Endometrium (tissue), 2 donors: ENCODE measurements around the gene DGCR8.
"Not testable (repeated sequence)": the region's sequence is repeated elsewhere in the genome, so short reads cannot be mapped to it uniquely, and the experiment has no call there.

ENCODE experiments used
- FAIRE-seq: peaks from 2 replicates; lab custom pipeline; 2012; peaks lifted over from hg19 to GRCh38; lab: Jason Lieb, UNC
- donor health status: control.
- donor health status: control.

Gene DGCR8

GRCh38 chr22:20066617-20067383, 13.2 kb upstream of the DGCR8 start:
- FAIRE-seq, result no peak

GRCh38 chr22:20067384-20067682, 12.7 kb upstream of the DGCR8 start:
- not testable (repeated sequence) for FAIRE-seq

- no peak for FAIRE-seq
These were observed 11.4 kb upstream of the DGCR8 start for GRCh38 chr22:20068640-20069039.

GRCh38 chr22:20069331-20070042, 10.6 kb upstream of the DGCR8 start:
- no peak for FAIRE-seq

- FAIRE-seq, result no peak
These were observed 8.5 kb upstream of the DGCR8 start for GRCh38 chr22:20071524-20071972.

- no peak for FAIRE-seq
These were observed 3.3 kb upstream of the DGCR8 start for GRCh38 chr22:20076627-20077172.

- no peak for FAIRE-seq
These were observed 369 bp downstream of the DGCR8 start for GRCh38 chr22:20080445-20080775.

- no peak for FAIRE-seq
These were observed 974 bp downstream of the DGCR8 start for GRCh38 chr22:20080776-20081654.

- no peak for FAIRE-seq
These were observed 3.3 kb downstream of the DGCR8 start for GRCh38 chr22:20083157-20083890.

- no peak for FAIRE-seq
These were observed 4.0 kb downstream of the DGCR8 start for GRCh38 chr22:20083891-20084546.

GRCh38 chr22:20084547-20085413, 4.7 kb downstream of the DGCR8 start:
- no peak for FAIRE-seq

- no peak for FAIRE-seq
These were observed 5.6 kb downstream of the DGCR8 start for GRCh38 chr22:20085651-20086050.

- no peak for FAIRE-seq
These were observed 6.1 kb downstream of the DGCR8 start for GRCh38 chr22:20086101-20086599.

GRCh38 chr22:20086763-20087162, 6.7 kb downstream of the DGCR8 start:
- FAIRE-seq, result no peak

GRCh38 chr22:20087319-20088262, 7.5 kb downstream of the DGCR8 start:
- FAIRE-seq, result no peak

- no peak for FAIRE-seq
These were observed 8.2 kb downstream of the DGCR8 start for GRCh38 chr22:20088263-20088648.

GRCh38 chr22:20089226-20089976, 9.4 kb downstream of the DGCR8 start:
- FAIRE-seq, result no peak
